Mucosa of stomach (tissue), 1 donor: Measurements from ENCODE around the gene METAP1.
"Not testable (repeated sequence)": the region's sequence is repeated elsewhere in the genome, so short reads cannot be mapped to it uniquely, and the experiment has no call there.

Source experiments
- H3K27me3 ChIP-seq: one replicate; pipeline ENCODE4 v1.7.0; 2013; ENCODE audit warnings: mild to moderate bottlenecking, low read length; ENCODE audit not compliant: control insufficient read depth, insufficient read depth
- H3K36me3 ChIP-seq: one replicate; pipeline ENCODE4 v1.7.0; 2013; ENCODE audit warnings: low read length; ENCODE audit not compliant: control insufficient read depth, insufficient read depth
- H3K4me1 ChIP-seq: one replicate; pipeline ENCODE4 v1.7.0; 2013; ENCODE audit warnings: mild to moderate bottlenecking, low read length; ENCODE audit not compliant: control insufficient read depth, insufficient read depth
- H3K4me3 ChIP-seq: one replicate; pipeline ENCODE4 v1.7.0; 2013; ENCODE audit warnings: low read length
- H3K9ac ChIP-seq: one replicate; pipeline ENCODE4 v1.7.0; 2013; ENCODE audit warnings: mild to moderate bottlenecking, low read length, moderate library complexity
- H3K9me3 ChIP-seq: one replicate; pipeline ENCODE4 v1.7.0; 2013; ENCODE audit warnings: mild to moderate bottlenecking, low read length, moderate library complexity; ENCODE audit not compliant: control insufficient read depth
- donor health status: Pancreatic carcinoma.

Gene METAP1

DNA sequence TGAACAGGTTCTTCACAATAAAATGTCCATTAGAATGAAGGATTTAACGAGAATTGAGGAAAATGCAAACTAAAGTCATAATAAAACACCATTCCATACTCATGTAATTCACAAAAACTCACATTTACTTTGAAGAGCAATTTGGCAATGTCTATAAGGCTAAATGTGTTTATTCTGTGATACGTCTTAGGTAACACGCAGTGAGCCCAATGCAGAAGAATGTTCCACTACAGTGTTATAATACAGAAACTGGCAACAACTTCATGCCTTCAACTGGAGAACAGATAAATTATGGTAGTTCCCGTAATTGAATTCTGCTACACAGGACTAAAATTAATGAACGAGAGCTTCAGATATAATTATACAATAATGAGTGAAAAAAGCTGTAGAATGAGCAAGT is 75.6 kb downstream of the METAP1 start:
- H3K4me3 ChIP-seq, result no peak overlapping the region
- H3K36me3 ChIP-seq, result no peaks in the 10 kb centered on the region
- H3K4me1 ChIP-seq, result no peaks in the 10 kb centered on the region
- H3K9ac ChIP-seq, result no peak overlapping the region
- no peaks in the 10 kb centered on the region for H3K9me3 ChIP-seq
- H3K27me3 ChIP-seq, result no peaks in the 10 kb centered on the region

- Histone ChIP-seq H3K4me3 (no peak overlapping the region), H3K4me1 (no peaks in the 10 kb centered on the region), H3K27me3 (no peaks in the 10 kb centered on the region), H3K9me3 (no peaks in the 10 kb centered on the region), H3K9ac (no peak overlapping the region), H3K36me3 (no peaks in the 10 kb centered on the region)
Observed at GRCh38 chr4:99074816-99075215, 79.3 kb downstream of the METAP1 start.

- H3K9ac ChIP-seq, result no peak overlapping the region
- H3K9me3 ChIP-seq, result no peaks in the 10 kb centered on the region
- H3K36me3 ChIP-seq, result no peaks in the 10 kb centered on the region
- no peaks in the 10 kb centered on the region for H3K27me3 ChIP-seq
- H3K4me3 ChIP-seq, result no peak overlapping the region
- H3K4me1 ChIP-seq, result no peaks in the 10 kb centered on the region
Observed at GRCh38 chr4:99076292-99076976, 80.9 kb downstream of the METAP1 start.

DNA sequence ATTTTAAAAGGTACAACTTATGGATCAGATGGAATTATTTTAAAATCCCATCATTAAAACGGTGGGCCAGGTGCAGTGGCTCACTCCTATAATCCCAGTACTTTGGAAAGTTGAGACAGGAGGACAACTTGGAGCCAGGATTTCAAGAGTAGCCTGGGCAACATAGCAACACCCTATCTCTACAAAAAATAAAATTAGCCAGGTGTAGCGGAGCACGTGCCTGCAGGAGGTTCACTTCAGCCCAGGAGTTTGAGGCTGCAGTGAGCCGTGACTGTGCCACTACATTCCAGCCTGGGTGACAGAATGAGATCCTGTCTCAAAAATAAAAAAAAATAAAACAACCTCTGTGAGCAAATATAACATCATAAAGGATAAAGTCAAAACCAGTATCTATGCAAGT is 81.7 kb downstream of the METAP1 start:
- no peak overlapping the region for H3K4me3 ChIP-seq
- H3K27me3 ChIP-seq, result no peaks in the 10 kb centered on the region
- no peaks in the 10 kb centered on the region for H3K4me1 ChIP-seq
- no peaks in the 10 kb centered on the region for H3K36me3 ChIP-seq
- no peaks in the 10 kb centered on the region for H3K9me3 ChIP-seq
- no peak overlapping the region for H3K9ac ChIP-seq

DNA sequence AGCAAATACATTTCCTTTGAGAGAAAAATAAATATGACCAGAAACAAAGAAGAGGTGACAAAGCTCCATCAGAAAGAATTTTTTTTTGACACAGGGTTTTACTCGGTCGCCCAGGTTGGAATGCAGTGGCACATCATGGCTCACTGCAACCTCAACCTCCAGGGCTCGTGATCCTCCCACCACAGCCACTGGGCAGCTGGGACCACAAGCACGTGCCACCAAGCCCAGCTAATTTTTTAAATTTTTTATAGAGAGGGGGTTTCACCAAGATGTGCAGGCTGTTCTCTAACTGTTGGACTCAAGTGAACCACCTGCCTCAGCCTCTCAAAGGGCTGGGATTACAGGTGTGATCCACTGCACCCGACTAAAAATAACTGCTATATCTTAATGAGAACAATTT is 82.8 kb downstream of the METAP1 start:
- Histone ChIP-seq H3K4me1 (no peaks in the 10 kb centered on the region), H3K4me3 (no peak overlapping the region), H3K9me3 (no peaks in the 10 kb centered on the region), H3K36me3 (no peaks in the 10 kb centered on the region), H3K27me3 (no peaks in the 10 kb centered on the region), H3K9ac (no peak overlapping the region)

- H3K9me3 ChIP-seq, result no peaks in the 10 kb centered on the region
- peaks cover 5% of the 10 kb centered on the region for H3K36me3 ChIP-seq
- no peaks in the 10 kb centered on the region for H3K4me1 ChIP-seq
- no peak overlapping the region for H3K9ac ChIP-seq
- no peaks in the 10 kb centered on the region for H3K27me3 ChIP-seq
- no peak overlapping the region for H3K4me3 ChIP-seq
Observed at GRCh38 chr4:99078931-99079624, 83.6 kb downstream of the METAP1 start.

DNA sequence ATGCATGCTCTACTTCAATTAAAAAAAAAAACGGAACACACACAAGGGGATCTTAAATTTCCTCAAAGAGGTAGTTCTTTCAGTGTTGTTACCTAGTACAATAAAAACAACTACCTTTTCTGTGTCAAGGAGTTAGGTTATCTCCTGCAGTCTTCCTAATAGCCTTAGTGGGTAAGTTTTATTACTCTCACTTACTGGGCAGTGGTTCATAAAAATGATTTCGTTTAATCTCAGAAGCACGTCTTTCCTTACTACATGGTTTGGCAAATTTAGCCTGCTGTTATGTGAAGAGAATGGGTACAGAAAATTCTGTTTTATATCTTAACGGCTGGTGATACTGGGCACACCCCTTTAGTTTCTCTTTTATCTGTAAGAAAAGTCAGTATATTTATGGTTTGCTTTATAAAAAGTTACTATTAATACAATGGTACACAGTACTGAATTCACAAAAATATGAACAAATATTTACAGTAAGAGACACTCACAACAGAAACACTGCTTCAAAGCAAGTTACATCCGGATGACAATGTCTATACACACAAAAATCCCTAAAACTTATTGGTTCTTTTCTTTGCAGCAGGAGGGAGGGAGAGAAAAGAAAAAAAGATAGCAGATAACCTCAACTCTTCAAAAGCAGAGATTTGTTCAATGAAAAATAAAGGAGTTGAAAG is 84.2 kb downstream of the METAP1 start:
- no peaks in the 10 kb centered on the region for H3K4me1 ChIP-seq
- no peak overlapping the region for H3K9ac ChIP-seq
- H3K4me3 ChIP-seq, result no peak overlapping the region
- H3K9me3 ChIP-seq, result no peaks in the 10 kb centered on the region
- H3K27me3 ChIP-seq, result no peaks in the 10 kb centered on the region
- peaks cover 7% of the 10 kb centered on the region for H3K36me3 ChIP-seq

- H3K4me1 ChIP-seq, H3K27me3 ChIP-seq, H3K36me3 ChIP-seq, H3K9me3 ChIP-seq, H3K4me3 ChIP-seq, H3K9ac ChIP-seq: not testable (repeated sequence)
Observed at GRCh38 chr4:99080869-99081268, 85.3 kb downstream of the METAP1 start.

- peaks cover 7% of the 10 kb centered on the region for H3K36me3 ChIP-seq
- no peak overlapping the region for H3K9ac ChIP-seq
- no peaks in the 10 kb centered on the region for H3K9me3 ChIP-seq
- H3K4me3 ChIP-seq, result no peak overlapping the region
- H3K4me1 ChIP-seq, result no peaks in the 10 kb centered on the region
- no peaks in the 10 kb centered on the region for H3K27me3 ChIP-seq
Observed at GRCh38 chr4:99082192-99082591, 86.7 kb downstream of the METAP1 start.

DNA sequence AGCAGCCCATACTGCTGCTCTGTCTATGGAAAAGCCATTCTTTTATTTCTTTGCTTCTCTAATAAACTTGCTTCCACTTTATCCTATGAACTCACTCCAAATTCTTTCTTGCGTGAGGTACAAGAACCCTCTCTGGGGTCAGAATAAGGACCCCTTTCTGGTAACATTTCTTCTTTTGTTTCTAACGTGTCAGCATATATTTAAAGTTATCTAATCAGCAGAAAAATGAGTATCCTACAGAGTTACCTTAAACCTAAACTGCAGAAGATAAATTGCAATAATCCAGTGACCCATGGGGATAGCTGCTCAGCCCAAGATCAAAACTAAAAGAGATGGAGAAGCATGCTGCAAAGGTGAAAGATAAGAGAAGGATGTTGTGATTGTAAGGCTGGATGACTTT is 89.1 kb downstream of the METAP1 start:
- Histone ChIP-seq H3K36me3 (peaks cover 7% of the 10 kb centered on the region), H3K4me1 (peaks cover under 1% of the 10 kb centered on the region), H3K9me3 (no peaks in the 10 kb centered on the region), H3K27me3 (no peaks in the 10 kb centered on the region), H3K9ac (no peak overlapping the region), H3K4me3 (no peak overlapping the region)

DNA sequence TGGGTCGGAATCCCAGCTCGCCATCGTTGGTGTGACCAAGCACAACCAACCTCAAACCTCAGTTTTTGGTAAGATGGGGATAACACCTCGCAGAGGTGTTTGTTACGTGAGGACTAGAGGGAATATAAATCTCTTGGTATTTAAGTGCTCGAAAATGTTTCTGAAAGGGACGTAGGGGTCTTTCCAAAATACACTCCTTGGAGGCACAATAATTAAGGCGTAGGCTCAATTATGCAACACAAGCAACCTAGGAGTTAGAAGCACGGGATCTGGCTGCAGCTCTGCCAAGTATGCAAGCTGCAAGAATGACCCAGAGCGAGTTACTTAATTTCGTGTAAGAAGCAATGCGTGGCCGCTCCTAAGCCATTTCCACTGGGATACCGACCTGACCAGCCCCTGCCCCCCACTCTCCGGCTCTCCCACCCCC is 92.5 kb downstream of the METAP1 start:
- Histone ChIP-seq H3K9ac (peak overlapping the region; percentile 59), H3K9me3 (no peaks in the 10 kb centered on the region), H3K27me3 (no peaks in the 10 kb centered on the region), H3K36me3 (peaks cover 7% of the 10 kb centered on the region), H3K4me1 (peaks cover 6% of the 10 kb centered on the region), H3K4me3 (peak overlapping the region; percentile 42)
